Measurements from ENCODE around the gene BOLA3.
"Not testable (repeated sequence)": the region's sequence is repeated elsewhere in the genome, so short reads cannot be mapped to it uniquely, and the experiment has no call there.

The BOLA3 gene

DNA sequence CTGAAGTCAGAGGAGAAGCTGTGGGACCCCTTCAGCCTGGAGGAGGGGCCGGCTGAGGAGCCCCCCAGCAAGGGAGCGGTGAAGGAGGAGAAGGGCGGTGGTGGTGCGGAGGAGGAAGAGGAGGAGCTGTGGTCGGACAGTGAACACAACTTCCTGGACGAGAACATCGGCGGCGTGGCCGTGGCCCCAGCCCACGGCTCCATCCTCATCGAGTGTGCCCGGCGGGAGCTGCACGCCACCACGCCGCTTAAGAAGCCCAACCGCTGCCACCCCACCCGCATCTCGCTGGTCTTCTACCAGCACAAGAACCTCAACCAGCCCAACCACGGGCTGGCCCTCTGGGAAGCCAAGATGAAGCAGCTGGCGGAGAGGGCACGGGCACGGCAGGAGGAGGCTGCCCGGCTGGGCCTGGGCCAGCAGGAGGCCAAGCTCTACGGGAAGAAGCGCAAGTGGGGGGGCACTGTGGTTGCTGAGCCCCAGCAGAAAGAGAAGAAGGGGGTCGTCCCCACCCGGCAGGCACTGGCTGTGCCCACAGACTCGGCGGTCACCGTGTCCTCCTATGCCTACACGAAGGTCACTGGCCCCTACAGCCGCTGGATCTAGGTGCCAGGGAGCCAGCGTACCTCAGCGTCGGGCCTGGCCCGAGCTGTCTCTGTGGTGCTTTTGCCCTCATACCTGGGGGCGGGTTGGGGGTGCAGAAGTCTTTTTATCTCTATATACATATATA is 46.0 kb downstream of the BOLA3 start:
- no peak for DNase-seq (ENCODE audit: low read depth)

DNA sequence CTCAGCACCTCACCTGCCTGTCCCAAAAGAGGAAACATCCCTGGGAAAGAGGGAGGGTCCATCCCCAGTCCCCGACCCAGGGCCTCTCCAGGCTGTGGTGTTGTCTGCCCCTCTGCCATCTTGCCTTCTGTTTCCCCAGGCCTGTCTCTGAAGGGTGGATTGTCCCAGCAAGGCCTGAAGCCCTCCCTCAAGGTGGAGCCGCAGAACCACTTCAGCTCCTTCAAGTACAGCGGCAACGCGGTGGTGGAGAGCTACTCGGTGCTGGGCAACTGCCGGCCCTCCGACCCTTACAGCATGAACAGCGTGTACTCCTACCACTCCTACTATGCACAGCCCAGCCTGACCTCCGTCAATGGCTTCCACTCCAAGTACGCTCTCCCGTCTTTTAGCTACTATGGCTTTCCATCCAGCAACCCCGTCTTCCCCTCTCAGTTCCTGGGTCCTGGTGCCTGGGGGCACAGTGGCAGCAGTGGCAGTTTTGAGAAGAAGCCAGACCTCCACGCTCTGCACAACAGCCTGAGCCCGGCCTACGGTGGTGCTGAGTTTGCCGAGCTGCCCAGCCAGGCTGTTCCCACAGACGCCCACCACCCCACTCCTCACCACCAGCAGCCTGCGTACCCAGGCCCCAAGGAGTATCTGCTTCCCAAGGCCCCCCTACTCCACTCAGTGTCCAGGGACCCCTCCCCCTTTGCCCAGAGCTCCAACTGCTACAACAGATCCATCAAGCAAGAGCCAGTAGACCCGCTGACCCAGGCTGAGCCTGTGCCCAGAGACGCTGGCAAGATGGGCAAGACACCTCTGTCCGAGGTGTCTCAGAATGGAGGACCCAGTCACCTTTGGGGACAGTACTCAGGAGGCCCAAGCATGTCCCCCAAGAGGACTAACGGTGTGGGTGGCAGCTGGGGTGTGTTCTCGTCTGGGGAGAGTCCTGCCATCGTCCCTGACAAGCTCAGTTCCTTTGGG is 47.2 kb downstream of the BOLA3 start:
- no peak for DNase-seq (ENCODE audit: low read depth)

DNA sequence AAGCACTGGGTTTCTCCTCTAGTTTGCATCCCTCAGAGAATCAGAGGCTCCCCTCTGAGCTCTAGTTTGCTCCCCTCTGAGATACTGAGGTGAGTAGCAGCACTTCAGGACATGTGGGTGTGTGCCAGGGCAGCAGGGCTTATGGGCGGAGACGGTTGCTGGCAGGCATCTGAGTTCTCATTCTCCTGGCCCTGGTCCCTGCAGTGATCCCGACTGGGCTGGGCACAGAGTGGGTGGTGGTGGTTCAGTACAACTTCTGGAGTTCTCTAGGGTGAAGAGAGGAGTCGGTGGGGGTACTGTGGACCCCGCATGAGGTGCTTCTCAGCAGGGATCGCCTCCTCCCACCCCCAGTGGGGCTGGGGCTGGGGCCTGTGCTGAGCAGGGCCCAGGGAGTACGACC is 47.9 kb downstream of the BOLA3 start:
- no peak for DNase-seq (ENCODE audit: low read depth)

DNA sequence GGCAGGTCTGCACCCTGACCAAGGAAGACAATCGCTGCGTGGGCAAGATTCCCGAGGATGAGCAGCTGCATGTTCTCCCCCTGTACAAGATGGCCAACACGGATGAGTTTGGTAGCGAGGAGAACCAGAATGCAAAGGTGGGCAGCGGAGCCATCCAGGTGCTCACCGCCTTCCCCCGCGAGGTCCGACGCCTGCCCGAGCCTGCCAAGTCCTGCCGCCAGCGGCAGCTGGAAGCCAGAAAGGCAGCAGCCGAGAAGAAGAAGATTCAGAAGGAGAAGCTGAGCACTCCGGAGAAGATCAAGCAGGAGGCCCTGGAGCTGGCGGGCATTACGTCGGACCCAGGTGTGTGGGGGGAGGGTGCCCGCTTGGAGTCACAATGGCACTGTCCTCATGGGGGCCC is 48.4 kb downstream of the BOLA3 start:
- no peak for DNase-seq (ENCODE audit: low read depth)

DNA sequence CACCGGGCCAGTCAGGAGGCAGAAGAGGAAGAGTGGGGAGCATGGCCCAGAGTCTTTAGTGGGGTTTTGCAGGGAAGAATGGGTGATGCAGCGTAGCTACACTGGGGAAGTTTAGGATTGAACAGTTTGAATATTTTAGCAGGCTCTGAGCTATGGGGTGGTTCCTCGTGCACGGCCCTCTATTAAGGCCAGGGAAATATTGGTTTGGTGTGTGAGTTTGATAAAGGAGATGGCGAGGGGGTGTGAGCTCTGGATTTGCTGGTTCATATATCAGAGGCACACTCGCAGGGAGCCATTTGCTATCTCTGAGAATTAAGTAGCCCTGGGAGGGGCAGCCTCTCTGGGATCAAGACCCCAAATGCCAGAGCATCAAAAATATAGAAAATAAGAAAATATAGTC is 50.1 kb downstream of the BOLA3 start:
- DNase-seq (ENCODE audit: low read depth): no peak

DNA sequence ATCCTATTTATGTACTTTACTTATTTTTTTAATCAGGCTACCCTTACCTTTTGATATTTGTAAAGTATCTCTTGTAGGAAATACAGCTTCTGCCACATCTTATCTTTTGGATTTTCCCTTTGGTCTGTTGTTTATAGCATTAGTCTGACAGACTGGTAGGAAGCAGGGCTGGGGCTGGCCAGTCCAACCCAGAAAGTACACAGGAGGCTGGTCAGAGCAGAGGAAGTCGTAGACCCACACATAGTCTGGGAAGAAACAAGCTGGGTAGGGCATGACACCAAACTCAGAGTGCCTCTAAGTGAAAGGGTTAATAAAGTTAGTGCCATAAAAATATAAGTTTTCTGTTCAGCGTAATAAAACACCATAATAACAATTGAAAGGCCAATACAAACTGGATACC is 51.7 kb downstream of the BOLA3 start:
- DNase-seq (ENCODE audit: low read depth): no peak

DNA sequence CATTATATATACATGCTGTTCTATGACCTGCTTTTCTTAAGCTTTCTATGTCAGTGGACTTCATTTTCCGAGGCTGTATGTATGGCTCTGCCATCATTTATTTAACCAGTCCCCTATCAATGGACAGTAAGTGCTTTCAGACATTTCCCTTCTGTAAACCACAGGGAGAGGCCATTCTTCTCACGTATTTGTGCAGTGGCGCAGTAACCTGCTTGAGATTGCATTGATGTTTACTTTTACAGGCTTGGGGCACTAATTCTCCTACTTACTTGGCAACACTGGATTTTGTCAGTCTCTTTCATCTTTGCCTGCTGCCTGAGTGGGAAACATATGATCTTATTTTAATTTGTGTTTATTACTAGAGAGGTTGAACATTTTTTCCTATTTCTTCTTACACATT is 52.1 kb downstream of the BOLA3 start:
- DNase-seq (ENCODE audit: low read depth): no peak

DNA sequence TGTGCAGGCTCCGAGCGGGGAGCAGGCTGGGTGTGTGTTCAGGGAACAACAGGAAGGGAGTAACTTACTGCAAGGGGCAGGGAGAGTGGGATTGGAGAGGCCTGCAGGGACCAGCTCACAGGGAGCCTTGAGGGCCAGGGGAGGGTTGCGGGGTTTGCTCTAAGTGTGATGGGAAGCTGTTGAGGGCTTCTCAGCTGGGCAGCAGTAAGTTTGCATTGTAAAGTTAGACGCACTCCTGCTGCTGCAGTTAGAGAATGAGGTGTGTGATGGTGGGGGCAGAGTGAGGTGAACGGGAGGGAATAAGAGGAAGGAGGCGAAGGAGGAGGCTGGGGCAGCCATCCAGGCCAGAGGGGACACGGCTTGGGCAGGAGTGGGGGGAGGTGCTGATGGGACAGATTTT is 53.4 kb downstream of the BOLA3 start:
- DNase-seq (ENCODE audit: low read depth): no peak

DNA sequence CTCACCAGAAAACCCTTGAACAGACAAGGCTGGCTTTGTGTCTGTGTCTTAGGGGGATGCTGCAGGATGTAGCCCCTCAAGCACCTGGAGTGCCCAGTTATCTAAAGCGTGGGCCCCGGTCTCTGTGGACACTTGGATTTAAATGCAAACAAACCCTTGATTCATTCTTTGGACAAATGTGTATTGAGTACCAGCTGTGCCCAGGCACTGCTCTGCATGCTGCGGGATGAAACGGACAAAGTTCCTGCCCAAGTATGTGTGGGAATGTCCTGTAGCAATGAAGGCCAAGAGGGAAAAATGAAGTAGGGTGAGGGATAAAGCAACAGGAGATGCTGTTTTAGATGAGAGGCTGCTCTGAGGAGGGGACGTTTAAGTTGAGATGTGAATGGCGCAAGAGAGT is 53.9 kb downstream of the BOLA3 start:
- no peak for DNase-seq (ENCODE audit: low read depth)

DNA sequence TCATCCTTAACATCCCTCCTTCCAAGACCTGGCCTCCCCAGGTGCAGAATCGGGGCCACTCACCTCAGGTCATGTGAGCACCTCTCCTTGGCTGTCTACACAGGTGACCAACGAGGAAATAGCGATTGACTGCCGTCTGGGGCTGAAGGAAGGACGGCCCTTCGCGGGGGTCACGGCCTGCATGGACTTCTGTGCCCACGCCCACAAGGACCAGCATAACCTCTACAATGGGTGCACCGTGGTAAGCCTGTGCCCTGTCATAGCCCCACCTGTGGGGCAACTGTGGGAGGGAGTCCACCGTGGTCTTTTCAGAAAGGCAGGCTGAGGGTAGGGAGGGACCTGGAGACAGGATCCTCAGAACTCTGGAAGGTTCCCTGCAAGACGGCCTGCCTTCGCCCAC is 54.3 kb downstream of the BOLA3 start:
- no peak for DNase-seq (ENCODE audit: low read depth)

DNA sequence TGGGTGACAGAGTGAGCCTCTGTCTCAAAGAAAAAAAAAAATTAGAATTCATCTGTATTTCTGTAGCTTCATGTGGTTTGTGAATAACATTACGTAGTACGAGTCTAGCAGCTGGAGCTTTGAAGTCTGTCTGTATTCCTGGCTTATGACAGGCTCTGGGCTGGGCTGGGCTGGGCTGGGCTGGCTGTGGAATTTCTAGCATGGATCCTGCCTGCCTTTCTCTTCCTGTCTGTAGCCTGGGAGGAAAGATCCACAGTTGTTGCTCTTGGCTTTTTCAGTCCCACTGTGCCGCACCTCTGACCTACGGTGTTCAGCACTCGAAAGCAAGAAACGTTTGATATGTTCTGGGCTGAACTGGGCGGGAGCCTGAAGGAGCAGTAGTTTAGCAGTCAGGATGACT is 55.4 kb downstream of the BOLA3 start:
- DNase-seq (ENCODE audit: low read depth): no peak

DNA sequence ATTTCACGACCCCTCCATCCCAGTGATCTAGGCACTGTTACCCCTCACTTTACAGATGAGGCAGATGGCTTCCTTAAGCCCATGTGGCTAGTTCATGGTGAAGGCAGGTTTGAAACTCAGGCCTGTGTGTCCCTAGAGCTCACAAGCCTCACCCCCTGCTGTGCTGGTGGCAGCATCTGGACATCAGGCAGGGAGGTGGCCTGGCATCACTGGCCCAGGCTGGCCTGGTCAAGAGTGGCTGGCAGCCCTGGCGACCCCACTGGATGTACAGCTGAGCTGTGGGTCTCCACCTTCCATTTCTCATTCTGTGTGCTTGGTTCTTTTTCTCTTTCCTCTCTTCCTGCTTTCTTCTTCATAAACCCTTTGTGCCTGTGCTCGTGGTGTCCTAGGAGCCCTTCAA is 56.3 kb downstream of the BOLA3 start:
- DNase-seq (ENCODE audit: low read depth): no peak

DNA sequence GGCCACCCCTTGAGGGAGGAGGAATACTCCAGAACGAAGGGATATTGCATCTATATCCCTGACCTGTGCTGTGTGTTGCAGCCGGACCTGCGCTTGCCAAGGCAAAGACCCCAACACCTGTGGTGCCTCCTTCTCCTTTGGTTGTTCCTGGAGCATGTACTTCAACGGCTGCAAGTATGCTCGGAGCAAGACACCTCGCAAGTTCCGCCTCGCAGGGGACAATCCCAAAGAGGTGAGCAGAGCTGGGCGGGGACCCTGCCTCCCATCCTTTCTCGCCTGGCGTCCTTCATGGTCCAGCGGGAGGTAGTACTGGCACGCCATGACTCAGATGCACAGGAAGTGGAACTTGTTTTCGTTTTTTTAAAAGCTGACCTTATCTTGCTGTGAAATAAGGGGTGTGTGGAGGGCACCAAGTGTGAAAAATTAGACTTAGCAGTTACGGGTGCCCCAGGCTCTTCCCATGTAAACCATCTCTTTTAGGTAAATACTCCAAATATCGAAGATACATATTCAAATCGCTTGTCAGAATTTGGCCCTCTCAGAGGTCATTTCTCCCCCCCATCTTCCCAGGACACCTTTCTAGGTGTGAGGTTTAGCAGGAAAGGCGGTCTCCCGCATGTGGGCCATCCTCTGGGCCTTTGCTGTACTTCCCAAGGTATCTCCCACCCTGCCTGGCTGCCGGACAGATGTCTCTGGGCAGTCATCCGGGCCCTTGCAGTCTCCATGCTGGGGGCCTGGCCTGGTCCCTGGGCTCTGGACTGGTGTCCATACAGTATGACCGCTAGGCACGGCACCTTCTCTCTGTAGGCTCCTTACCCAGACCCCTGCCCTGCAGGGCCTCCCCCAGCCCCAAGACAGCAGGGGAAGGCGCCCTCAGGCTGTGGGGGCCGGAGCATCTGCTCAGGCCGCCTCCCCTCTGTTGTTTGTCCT is 57.6 kb downstream of the BOLA3 start:
- DNase-seq (ENCODE audit: low read depth): no peak

DNA sequence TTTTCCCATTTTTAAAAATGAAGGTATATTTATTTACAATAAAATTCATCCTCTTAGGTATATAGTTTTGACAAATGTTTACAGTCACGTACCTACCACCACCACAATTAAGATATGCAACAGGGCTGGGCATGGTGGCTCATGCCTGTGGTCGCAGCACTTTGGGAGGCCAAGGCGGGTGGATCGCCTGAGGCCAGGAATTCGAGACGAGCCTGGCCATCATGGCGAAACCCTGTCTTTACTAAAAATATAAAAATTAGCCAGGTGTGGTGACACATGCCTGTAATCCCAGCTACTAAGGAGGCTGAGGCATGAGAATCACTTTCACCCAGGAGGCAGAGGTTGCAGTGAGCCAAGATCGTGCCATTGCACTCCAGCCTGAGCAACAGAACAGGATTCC is 59.0 kb downstream of the BOLA3 start:
- DNase-seq (ENCODE audit: low read depth): not testable (repeated sequence)

DNA sequence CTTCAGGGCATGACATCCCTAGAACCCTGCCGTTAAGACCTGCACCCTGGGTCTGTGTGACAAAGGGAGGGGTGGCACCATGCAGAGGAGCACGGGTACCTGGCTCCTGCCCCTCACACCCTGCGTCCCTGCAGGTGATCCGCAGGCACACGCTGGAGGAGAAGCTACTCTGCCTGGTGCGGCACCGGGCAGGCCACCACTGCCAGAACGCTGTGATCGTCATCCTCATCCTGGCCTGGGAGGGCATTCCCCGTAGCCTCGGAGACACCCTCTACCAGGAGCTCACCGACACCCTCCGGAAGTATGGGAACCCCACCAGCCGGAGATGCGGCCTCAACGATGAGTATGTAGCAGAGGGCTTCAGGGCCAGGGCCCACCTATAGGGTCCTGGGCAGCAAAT is 60.0 kb downstream of the BOLA3 start:
- no peak for DNase-seq (ENCODE audit: low read depth)

DNA sequence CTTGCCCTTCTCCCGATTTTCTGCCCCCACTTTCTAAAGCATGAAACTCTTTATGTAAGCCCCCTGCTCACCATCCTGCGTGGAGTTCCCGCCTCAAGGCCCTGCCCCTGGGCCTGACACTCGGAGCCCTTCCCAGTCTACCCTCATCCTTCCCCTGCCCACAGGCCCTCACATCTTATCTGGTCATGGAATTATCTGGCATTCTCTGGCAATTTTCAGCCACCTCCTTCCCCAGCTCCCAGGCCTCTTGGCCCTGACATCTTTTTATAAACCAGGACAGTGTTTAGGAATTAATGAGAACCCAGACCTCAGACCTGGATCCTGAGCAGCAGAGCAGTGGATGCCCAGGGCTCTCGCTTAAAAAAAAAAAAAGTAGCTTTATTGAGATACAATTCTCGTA is 61.7 kb downstream of the BOLA3 start:
- no peak for DNase-seq (ENCODE audit: low read depth)
